Neural progenitor cell (in vitro differentiated cells): ENCODE results near the gene PHOX2A.

Source experiments
- CTCF ChIP-seq: fragments of 200-600 bp; sonication (generic); IDR thresholded peaks from 2 replicates; pipeline ENCODE4 v1.5.1; 2017; ENCODE audit warnings: antibody characterized with exemption, mild to moderate bottlenecking
- EZH2 ChIP-seq: fragments of 200-600 bp; sonication (generic); IDR thresholded peaks from 2 replicates; pipeline ENCODE4 v1.6.1; 2017; ENCODE audit warnings: antibody characterized with exemption, mild to moderate bottlenecking, moderate library complexity

GRCh38 chr11:72265951-72266350, 22.0 kb upstream of the PHOX2A start:
- no peak for TF ChIP-seq CTCF
- no peak for TF ChIP-seq EZH2
